HG03342 (cell line): ENCODE data around the gene GNA14.
"Not testable (repeated sequence)": the region's sequence is repeated elsewhere in the genome, so short reads cannot be mapped to it uniquely, and the experiment has no call there.

Experiments used
- ATAC-seq: cut with Tn5 transposase; IDR thresholded peaks from one replicate; pipeline ENCODE4 v1.9.1; 2021; ENCODE audit warnings: mild to moderate bottlenecking, moderate library complexity; ENCODE audit not compliant: unreplicated experiment

GNA14 gene

DNA sequence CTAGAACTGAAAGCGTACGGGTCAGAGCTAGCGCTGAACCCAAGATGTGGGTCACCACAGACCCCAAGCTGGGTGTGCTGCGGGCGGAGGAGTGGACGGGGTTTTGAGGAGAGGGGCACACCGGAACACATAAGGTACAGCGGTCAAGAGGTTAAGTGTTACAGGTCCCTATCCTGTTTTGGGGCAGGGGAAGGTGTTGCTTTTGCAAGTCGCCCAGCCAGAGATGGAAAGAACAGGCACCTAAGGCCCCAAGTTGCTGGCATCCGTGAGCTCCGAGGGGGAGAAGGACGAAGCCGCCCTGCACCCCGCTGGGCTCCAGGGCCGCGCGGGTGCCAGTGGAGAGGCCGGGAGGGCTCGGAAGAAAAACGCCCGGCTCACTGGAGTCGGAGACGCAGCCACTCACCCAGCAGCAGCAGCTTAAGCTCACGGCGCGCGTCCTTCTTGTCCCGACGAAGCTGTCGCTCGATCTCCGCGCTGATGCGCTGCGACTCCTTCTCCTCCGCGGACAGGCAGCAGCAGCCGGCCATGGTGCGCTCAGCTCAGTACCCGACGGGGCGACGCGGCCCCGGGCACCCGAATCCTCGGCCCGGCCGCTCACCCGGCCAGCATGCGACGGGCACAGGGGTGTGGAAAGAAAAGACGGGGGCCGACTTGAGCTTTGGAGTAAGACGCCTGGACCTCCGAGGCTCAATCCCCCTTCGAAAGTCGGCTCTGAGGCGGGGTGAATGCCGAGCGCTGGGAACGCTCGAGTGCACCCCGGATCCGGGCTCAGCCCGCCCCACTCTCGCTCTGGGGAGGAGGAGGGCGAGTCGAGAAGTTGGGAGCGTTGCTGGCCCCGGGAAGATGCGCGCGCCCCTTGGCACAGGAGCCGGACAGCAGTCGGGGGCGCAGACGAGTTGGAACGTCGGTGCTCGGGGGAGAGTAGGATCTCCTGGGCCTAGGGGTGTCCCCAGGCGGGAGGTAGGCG is 572 bp downstream of the GNA14 start:
- ATAC-seq: no peak

DNA sequence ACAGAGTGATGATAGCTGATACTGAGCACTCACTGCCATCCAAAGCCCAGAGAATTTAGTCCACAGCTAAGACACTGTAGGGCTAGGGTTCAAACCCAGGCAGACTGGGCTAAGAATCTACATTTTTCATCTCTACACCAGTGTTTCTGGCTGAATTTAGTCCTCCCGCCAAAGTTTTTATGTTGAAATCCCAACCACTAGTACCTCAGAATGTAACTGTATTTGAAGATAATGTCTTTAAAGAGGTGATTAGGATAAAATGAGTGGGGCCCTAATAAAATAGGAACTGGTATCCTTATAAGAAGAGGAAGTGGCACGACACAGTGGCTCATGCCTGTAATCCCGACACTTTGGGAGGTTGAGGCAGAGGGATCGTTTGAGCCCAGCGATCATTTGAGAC is 4.3 kb downstream of the GNA14 start:
- ATAC-seq: no peak

DNA sequence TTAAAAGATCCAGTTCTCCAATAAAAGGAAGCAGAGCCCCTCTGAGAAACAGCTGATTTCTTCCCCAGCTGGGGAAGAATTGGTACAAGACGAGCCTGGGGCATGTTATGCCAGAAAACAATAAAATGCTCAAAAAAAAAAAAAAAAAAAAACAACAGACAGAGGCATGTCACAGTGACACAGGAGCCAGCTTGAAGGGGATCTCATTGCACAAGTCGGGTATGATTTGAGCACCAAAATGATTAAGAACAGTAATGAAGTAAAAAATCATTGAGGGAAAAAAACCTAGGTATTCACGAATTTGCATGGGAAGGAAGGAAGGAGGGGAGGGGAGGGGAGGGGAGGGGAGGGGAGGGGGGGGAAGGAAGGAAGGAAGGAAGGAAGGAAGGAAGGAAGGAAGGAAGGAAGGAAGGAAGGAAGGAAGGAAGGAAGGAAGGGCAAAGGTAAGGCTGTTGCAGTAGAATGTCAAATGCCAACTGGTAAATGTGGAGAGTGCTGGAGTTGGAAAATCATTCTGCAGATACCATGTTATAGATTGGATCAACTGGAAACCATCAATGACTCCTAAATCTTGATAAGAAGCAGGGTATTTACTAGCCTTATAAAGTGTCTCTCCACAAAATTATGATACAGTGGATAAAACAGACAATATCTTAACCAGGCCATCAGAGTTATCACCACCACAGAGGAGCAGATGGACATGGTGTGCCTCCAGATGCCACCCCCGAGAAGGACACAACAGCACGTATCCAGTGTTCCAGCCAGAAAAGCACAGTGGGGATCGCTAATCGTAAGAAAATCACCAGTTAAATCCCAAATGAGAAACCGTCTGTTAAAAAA is 7.2 kb downstream of the GNA14 start:
- ATAC-seq: no peak

DNA sequence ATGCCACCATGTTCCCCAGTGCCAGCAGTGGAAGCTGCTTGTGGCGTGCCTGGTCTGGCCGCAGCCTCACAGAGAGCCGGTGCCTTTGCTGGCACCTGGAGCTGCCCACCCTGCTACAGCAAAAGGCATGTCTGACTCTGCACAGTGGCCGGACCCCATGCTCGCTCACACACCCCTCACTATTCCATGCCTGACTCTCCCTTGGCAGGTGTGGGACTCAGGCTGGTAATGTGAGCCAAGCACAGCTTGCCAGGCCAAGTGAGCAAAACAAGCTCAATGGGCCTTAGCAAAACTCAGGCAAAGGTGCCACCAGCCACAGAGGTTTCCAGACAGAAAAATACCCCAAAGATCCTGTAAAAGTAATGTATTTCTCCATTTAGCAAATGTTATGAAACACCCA is 15.5 kb downstream of the GNA14 start:
- no peak for ATAC-seq

DNA sequence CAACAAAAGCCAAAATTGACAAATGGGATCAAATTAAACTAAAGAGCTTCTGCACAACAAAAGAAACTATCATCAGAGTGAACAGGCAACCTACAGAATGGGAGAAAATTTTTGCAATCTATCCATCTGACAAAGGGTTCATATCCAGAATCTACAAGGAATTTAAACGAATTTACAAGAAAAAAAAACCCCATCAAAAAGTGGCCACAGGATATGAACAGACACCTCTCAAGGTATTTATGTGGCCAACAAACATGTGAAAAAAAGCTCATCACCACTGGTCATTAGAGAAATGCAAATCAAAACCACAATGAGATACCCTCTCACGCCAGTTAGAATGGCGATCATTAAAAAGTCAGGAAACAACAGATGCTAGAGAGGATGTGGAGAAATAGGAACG is 19.3 kb downstream of the GNA14 start:
- ATAC-seq: not testable (repeated sequence)

DNA sequence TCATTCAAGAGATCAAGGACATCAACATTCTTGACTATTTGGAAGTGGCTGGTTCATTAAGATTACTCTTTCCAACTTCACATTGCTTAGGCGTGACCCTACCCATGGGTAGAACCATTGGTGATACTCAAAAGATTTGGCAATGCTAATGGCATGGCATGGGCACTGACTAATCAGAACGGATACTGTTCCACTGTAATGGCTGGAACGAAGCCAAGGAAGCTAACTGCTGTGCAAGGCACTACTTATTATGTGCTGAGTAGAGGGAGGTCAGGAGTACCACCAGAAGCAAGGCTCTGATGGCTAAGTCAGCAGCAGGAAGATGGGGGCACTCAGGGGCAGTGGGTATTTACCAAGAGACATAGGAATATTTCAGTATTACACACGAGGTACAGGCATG is 31.9 kb downstream of the GNA14 start:
- no peak for ATAC-seq

DNA sequence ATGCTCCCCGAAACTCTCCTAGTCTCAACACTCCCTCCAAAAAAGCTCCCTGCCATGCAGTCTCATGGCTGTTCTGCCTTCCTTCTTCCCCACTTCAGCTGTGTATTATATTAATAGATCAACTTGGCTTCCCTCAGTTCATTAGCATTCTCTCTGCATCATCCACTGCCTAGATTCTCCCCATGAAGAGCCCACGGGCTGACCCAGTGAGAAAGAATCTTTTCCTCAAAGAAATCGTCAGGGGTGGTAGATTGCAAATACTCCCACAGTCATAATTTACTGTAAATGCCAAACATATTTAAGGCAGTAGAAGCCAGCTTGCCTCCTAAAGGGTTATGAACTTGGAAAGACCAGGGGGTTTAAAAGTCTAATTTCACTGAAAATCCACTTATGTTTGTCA is 33.5 kb downstream of the GNA14 start:
- ATAC-seq: no peak

DNA sequence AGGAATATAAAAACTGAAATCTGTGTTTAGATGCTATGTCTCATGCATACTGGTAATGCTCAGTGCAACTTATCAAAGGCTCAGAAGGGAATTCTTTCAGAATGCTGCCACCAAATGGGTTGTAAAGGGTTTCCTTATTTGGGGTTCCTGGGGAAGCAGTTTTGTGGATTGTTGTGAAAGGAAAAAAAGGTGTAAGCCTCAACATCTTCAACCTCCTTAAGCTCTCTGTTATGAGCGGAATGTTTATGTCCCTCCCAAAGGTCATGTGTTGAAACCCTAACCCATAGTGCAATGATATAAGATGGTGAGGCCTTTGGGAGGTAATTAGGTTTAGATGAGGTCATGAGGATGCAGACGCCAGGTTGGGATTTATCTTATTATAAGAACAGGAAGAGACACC is 41.6 kb downstream of the GNA14 start:
- no peak for ATAC-seq

DNA sequence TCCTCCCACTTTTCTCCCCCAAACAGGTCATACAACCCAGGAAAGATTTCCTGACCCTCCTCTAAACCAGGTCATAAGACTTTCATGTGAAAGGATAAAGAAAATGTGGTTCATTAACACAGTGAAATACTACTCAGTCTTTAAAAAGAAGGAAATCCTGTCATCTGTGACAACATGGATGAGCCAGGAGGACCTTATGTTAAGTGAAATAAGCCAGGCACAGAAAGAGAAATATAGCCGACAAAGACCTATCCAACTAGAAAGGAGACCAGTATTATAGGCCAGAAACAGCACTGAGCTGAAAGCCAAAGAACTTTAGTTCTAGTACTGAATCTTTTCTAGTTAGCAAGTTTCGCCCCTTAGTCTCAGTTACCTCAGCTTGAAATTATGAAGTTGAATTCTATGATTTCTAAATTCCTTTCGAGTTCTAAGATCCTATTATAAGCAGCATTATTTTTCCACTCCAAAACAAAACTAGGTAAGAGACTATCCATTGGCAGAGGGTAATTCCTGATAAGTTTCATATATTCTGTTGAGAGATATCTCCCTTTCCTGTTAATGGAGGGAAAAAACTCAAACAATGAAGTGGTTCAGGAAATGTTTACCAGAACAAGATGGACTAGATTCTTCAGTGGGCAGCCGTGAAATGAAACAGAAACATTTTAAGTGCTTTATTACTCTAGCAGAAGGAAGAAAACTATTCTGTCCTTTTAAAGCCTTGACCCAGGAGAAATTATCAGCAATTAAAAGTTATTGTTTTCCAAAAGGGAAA is 42.5 kb downstream of the GNA14 start:
- no peak for ATAC-seq

DNA sequence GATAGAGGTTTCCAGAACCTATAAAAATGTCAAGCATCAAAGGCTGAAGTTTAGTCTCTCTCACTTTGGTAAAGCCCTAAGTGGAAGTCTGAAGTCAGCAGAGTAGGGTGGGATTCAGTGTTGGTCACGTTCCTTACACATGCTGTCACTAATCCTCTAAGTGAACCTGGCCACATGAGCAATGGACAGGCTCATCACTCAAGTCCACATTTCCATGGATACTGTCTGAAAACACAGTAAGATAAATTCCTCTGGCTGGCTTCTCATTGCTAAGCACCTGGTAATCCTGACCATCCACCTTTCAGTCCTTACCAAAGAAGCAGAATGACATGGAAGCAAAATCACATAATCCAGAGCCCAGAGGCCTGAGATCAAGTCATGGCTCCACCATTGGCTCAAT is 43.8 kb downstream of the GNA14 start:
- ATAC-seq: no peak

DNA sequence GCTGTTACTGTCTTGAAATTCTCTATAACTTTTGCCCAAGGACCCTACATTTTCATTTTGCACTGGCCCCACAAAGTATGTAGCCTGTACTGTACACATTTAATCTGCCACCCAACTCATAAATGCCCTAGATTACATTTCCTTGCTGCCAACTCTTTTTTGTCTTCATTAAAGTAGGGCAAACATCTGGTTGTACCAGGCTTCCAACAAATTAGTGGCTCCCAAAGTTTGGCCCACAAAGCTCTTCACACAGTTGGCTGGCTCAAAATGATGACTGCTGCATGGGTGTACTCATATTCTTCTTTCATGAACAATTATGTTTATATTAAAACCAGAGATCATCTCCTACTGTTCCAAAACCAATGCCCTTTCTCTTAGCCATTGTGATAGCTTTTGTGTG is 45.3 kb downstream of the GNA14 start:
- no peak for ATAC-seq

DNA sequence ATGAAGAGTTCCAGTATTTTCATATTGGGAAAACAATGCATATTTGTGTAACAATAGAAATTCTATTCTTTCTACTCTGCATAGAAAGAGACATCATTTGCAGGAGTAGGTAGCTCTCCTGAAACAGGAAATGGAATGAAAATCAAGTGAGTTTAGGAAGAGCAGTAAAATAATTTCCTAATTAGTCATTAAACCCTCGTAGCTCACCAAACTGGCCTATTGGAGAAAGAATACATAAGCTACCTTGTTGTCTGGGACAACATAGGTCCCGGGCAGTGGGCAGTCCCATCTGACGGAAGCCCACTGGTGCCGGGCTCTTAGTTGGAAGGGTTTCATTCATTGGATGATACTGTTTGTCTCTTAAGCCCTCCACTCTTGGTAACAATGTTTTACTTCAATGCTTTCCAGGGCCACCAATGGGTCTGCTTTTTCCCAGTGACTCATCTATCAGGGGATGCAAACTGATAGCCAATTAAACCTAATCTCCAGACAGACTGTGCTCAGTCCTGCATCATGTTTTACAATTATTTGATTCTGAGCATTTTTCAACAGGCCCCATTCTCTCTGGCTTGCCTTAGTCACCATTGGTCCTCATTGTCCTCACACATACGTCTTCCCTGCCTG is 46.5 kb downstream of the GNA14 start:
- no peak for ATAC-seq

DNA sequence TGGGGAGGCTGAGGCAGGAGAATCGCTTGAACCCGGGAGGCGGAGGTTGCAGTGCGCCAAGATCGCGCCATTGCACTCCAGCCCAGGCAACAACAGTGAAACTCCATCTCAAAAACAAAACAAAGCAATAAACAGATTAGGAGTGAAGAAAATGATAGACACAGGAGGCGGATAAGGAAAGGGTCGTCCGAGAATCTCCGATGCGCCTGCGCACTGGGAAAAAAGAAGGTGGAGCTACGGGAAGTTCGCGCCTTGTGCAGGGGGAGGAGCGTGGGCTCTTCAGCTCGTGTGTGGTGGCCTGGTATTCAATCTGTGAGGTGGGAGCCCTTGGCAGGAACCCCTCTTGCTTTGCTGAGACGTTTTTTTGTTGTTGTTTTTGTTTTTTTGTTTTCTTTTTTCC is 47.3 kb downstream of the GNA14 start:
- ATAC-seq: no peak

DNA sequence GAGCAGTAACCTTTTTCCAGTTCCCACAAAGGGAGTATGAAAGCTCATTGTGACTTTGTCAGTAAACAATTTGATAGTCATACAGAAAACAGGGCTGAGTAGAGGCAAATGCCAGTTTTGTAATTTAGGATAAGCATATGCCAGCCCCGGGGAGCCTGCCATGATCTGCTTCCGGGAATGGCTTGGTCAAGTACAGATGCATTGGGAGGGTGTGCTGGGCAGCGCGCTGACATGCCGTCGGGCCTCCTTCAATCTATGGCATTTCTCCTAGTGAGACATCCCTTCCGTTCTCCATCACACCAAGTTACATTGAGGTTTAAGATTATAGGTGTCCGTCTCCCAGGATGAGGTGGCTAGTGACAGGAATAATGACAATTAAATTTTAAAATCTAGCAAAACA is 48.6 kb downstream of the GNA14 start:
- ATAC-seq: no peak

DNA sequence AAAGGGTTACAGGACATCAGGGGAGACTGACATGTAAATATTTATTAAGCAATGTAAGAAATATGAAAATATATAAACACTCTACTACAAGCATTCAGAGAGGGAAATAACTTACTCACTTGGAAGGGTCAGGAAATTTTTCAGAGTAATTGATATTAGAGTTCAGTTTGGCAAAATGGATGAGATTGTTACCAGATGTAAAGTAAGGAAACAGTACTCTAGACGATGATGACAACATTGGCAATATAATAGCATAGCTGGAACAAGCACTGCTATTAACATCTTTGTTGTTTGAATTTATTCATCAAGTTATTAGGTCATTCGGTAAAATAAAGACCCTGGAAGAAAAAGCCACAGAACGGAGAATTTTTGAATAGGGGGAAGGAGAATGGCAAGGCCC is 49.1 kb downstream of the GNA14 start:
- no peak for ATAC-seq

DNA sequence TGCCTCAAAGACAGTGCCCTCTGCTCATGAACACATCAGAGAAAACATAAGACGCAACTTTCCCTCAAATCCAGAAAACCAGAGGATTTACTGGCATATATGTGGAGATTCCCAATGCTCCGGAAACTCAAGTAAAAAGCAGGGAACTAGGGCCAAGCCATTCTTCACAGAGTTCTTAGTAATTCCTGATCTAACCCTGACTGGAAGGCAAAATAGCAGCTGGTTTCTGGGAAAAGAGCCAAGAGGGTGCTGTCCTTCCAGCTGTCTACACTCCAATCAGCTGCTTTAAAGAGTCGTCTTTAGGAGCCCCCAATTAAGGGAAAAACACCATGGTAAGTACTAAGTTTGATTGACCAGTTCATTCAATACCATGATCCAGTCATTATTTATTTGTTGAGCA is 49.6 kb downstream of the GNA14 start:
- no peak for ATAC-seq

DNA sequence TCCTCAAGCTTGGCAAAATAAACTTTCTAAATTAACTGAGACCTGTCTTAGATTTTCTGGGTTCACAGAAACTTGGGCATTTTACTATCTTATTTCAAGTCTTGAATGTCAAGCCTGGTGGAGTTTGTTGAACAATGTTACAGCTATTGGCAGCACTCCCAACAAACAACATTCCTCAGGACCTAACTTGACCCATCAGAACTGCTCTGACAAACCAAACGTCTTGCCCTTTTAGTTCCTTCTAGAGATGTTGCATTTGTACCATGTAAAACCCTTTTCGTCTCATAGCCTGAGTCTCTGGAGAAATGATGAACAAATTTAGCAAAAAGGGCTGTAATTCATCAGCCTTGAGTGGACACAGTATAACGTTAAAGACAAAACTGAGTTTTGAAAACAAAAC is 51.1 kb downstream of the GNA14 start:
- no peak for ATAC-seq

DNA sequence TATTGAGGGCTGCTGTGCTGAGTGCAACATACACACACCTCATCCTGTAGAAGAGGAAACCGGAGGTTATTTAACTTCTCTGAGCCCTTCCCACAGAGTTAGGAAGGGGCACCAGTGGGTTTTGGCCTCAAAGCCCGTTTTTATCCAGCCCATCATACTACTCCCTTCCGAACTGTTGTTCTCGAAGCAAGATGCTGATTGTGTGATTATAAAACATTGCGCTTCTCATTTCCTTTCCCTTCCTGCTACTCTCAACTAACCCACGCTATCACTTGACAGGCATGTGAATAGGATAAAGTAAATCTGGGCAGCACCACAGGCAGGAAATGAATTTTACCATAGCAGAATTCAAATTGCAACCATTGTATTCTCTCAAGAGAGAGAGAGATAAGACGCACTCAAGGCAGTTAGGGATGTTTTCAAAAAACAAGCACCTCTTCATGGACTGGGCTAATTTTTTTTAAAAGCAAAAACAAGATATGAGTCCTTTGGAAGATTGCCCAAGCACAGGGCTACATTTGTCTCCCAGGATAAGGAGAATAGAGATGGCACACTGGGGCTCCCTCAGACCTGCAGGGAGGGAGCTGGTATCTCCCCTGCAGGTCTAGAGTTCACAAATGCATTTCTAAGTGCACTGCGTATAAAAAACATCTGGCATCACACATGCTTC is 52.6 kb downstream of the GNA14 start:
- ATAC-seq: no peak

DNA sequence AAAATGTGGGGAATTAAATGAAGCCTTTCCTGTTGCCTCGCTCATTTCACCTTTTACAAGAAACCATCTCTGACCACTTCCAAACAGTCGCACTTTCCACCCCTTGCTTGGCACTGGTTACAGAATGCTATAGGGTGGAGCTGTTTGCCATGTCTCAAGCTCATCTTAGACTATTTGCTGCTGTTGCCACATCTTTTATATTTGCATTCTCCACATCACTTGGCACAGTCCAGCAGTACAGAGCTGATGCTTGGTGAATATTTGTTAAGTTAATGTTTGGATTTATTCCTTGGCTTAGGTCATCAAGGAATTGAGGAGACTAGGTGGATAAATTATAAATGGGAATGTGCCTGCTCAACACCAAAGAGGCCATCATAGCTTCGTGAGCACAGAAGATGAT is 53.2 kb downstream of the GNA14 start:
- ATAC-seq: no peak

DNA sequence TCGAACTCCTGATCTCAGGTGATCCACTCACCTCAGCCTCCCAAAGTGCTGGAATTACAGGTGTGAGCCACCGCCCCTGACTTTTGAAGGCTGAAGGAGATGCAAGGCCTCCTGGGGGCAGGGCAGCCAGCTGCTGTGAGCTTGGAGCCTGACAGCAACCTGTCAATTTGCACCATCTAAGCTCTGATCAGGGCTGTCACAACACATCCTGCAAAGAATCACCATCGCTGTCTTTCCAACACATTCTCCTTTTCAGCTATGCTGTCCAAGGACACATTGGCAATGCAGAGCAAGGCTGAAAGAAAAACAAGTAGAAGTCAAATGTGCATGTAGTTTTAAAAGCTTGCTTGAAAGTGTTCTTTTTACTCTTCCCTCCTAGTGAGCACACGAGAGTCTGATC is 54.6 kb downstream of the GNA14 start:
- no peak for ATAC-seq
